HG02870 (cell line): ENCODE results near the gene IL36RN.

Source experiments
- ATAC-seq: cut with Tn5 transposase; IDR thresholded peaks from one replicate; pipeline ENCODE4 v1.9.1; 2021; ENCODE audit warnings: mild to moderate bottlenecking, moderate library complexity; ENCODE audit not compliant: unreplicated experiment

The IL36RN gene

DNA sequence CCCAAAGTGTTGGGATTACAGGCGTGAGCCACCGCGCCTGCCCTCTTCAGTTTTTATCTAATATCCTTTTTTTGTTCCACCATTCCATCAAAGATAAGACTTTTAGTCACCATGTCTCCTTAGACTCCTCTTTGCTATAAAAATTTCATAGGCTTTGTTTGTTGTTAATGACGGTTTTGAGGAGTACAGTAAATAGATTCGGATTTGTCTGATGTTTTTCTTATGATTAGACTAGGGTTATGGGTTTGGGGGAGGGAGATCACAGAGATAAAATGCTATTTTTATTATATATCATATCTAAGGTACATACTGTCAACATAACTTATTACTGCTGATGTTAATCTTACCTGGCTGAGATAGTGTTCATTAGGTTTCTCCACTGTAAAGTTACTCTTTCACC is 12.5 kb upstream of the IL36RN start:
- ATAC-seq: no peak

DNA sequence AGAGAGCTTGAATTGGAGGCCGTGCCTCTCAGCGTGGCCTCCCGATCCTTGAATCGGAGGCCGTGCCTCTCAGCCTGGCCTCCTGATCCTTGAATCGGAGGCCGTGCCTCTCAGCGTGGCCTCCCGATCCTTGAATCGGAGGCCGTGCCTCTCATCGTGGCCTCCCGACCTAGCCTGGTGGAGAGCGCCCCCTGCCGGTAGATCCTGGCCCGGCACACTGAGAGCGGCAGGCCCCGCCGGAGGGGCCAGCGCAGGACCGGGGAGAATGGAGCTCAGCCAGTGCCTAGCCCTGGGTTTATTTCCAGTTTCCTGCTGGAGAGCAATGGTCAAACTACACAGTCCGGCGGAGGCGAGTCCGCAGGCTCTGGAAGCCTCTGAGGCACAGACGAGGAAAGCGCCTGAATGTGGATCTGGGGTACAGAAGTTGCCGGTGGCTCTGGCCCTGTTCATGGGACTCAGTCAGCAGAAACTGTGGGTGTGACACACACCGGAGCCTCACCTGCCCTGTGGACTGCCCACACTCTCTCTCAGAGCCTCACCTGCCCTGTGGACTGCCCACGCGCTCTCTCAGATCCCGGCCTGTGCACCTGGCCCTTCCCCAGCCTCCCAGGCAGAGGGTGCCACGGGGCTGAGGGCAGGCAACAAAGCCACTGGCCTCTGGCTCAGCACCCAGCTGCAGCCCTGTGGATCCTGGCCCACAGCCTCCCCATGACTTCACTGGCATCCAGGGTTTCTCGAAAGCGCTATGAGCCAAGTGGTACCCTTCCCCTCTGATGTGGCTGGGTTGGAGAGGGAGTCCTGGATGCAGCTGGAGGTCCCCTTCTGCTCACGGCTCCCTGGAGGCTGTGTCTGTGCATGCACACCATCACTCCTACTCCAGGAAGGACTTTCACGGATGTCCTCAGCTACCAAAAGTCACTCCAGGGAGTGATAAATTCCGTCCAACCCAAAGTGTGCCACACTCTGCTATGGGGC is 7.8 kb upstream of the IL36RN start:
- ATAC-seq: no peak

DNA sequence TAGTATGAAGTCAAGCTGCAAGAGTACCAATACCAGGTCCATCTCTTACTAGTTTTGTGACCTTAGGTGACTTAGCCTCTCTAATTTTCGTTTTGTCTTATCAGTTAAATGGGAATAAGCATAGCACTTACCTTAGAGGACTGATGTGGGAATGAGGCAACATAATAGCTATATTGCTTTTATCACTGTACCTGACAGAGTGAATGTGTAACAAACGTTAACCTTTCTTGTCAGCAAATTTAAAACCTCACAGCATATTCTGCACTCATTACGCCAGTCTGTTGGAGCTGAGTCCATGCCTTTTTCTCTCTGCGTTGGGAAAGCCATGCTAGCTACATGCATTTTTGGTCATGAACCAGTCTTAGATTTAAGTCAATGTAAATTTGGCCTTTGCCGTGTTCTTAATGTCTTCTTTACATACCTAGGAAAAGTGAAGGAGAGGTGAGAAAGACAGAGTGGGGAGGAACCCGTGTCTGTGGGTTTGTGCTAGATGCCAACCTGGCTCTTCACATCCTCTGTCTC is 6.5 kb upstream of the IL36RN start, which contains the start of gene IL36B:
Gene IL36B (minus strand): TSS at position 472 of the 522 bp plus-strand sequence.
- ATAC-seq: no peak

DNA sequence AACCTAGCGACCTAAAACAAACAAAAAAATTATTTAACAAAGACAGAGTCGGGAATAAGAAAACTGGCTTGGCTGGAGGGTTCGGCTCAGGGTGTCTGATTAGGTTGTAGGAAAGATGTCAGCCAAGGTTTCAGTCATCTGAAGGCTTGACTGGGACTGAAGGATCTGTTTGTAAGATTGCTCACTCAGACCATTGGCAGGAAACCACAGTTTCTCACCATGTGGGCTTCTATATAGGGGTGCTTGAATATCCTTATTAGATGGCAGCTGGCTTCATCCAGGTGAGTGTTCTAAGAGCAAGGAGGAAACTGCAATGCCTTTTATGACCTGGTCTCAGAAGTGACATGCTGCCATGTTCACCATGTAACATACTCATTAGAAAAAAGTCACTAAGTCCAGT is 5.3 kb upstream of the IL36RN start:
- no peak for ATAC-seq

DNA sequence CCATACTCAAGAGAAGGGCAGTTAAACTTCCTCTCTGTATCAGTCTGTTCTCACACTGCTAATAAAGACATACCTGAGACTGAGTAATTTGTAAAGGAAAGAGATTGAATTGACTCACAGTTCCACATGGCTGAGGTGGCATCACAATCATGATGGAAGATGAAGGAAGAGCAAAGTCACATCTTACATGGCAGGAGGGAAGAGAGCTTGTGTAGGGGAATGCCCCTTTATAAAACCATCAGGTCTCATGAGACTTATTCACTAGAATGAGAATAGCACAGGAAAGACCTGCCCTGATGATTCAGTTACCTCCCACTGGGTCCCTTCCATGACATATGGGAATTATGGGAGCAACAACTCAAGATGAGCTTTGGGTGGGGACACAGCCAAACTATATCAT is 4.9 kb upstream of the IL36RN start:
- ATAC-seq: no peak

DNA sequence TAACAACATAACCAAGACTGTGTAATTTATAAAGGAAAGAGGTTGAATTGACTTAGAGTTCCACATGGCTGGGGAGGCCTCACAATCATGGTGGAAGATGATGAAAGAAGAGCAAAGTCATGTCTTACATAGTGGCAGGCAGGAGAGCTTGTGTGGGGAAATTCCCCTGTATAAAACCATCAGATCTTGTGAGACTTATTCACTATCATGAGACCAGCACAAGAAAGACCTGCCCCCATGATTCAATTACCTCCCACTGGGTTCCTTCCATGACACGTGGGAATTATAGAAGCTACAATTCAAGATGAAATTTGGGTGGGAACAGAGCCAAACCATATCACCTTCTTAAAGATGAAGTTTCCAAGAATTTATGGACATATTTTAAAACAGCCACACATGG is 2.5 kb upstream of the IL36RN start:
- ATAC-seq: no peak

DNA sequence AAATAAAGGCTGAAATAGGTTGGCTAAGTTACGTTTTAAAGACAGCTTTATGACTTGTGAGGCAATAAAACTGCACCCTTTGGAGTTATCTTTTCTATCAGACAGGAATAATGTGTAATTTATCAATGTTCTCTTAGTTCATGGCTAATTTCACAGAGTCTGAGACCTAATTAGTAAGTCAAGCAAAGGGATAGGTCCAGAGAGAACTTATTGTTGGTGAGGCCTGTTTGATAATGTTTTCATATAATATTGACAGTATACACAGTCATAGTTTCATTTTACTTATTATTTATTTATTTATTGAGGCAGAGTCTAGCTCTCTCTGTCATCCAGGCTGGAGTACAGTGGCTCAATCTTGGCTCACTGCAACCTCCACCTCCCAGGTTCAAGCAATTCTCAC is 1.9 kb upstream of the IL36RN start:
- no peak for ATAC-seq

DNA sequence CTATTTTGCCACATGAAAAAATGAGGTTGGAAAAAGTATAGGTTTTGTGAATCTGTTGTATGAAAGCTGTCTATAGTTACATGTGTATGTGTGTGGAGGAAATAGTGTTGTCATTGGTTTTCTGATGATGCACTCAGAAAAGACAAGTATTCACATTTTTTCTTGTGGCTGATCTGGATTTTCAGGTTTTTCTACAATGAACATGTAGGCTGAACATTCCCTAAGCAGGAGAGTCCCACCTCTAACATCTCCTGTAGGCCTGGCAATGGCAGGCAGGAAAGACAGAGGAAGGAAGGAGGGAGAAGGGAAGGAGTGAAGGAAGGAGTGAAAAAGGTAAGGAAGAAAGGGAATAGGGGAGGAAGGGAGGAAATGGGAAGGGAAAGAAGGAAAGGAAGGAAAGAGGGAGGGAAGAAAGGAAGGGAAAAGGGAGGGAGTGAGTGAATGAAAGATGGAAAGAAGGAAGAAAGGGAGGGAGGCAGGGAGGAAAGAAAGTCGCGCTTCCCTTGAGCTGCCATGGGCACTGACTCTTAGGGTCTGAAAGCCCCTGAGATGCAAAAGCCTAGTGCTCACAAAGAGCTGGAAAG is 495 bp upstream of the IL36RN start:
- no peak for ATAC-seq

DNA sequence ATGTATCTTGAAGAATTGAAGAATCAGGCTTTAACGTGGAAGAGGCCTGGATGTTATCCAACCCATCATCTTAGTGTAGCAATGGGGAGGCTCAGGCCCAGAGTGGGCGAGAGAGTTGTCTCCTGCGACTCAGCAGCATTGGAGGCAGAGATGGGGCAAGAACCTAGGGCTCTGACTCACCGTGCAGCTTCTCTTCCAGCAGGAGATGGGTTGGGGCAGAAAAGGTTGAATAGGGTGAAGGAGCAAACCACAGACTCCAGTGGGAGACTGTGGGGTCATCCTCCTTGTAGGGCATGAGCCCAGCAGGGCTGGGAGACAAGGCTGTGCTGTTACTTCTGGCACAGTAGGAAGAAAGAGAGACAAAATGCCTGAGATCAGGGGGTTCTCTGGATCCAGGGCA is 1.4 kb downstream of the IL36RN start:
- no peak for ATAC-seq

DNA sequence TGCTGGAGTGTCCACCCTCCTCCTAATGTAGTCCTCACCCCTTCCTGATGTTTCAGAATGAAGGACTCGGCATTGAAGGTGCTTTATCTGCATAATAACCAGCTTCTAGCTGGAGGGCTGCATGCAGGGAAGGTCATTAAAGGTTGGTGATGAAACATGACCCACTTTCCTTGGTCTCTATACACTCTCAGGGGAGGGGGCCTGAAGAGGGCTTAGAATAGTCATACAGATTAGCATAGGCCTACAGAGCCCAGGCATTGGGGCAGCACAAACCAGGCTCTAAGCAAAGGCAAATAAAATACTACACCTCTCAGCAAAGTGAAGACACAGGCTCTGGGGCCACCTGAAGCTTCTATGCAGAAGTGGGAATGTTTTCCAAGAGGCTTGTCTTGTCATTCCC is 1.8 kb downstream of the IL36RN start:
- no peak for ATAC-seq

DNA sequence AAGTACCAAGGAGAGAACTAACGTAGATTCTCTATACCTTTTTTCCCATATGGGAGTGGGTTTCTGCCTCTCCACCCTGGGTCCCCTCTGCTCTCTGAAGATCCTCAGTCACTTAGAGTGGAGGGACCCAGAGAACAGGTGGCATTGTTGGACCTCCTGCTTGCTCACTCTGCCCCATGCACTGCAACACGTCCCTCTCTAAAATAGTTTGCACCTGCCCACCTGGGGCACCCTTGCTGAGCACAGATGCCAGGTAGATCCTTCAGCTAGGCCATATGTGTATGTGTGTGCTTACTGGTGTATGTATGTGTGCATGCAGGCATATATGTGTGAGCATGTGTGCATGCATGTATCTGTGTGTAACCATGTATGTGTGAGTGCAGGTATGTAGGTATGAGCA is 2.2 kb downstream of the IL36RN start:
- no peak for ATAC-seq

DNA sequence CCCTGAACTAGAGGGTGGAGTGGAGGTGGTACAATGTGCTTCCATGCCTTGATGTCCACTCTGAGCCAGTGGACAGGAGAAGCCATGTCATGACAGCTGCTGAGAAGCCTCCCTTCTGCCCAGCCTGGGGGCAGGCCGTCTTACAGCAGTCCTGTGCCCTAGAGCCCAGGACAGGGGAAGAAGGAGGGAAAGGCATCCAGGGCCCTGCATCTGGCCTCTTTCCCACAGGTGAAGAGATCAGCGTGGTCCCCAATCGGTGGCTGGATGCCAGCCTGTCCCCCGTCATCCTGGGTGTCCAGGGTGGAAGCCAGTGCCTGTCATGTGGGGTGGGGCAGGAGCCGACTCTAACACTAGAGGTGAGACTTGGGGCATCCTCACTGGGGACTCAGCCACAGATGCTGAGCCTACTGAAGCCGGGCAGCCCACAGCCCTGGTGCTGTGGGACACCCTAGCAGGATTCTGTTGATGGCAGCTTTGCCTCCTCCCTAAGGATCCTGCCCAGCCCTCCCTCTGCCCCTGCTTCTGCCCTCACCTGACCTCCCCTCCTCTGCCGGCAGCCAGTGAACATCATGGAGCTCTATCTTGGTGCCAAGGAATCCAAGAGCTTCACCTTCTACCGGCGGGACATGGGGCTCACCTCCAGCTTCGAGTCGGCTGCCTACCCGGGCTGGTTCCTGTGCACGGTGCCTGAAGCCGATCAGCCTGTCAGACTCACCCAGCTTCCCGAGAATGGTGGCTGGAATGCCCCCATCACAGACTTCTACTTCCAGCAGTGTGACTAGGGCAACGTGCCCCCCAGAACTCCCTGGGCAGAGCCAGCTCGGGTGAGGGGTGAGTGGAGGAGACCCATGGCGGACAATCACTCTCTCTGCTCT is 3.1 kb downstream of the IL36RN start:
- ATAC-seq: no peak

DNA sequence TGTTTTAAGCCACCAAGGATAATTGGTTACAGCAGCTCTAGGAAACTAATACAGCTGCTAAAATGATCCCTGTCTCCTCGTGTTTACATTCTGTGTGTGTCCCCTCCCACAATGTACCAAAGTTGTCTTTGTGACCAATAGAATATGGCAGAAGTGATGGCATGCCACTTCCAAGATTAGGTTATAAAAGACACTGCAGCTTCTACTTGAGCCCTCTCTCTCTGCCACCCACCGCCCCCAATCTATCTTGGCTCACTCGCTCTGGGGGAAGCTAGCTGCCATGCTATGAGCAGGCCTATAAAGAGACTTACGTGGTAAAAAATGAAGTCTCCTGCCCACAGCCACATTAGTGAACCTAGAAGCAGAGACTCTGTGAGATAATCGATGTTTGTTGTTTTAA is 5.3 kb downstream of the IL36RN start:
- ATAC-seq: no peak

DNA sequence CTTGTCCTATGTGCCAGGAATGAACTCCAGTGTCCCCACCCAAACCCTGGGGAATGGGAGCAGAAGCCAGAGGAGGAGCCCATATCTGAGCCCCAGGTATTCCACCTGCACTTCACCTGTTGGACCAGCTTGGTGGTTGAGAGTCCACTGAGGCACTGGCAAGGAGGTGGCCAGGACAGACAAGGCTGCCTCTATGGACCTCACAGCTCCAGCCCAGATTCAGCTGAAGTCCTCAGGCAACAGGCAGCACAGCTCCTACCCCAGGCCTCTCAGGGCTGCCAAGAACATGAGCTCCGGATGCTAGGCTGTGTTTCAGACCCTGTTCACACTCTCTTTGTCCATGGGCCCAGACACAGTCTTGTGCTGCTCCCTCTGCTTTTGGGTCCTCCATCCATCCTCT is 5.9 kb downstream of the IL36RN start:
- no peak for ATAC-seq

DNA sequence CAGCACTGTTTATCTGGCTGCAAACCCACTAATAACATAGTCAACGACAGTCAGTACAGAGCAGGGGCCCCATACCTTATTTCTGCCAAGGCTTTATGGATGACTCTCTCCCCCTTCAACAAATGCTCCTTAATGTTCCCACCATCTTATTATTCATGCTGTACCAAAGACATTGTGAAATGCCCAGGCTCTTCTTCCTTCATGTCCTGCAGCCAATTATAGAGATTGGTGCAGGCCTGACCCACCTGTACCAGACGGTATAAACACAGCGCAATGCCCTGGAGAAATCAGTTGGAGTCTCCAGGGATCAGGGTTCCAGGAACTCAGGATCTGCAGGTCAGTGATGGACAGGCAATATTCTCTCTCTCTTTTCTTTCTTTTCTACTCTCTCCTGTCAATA is 8.7 kb downstream of the IL36RN start, which contains the start of gene IL1F10:
Gene IL1F10 (plus strand): TSS at position 290 of the 400 bp plus-strand sequence. CDS start 4,769 bp downstream, outside the sequence.
- no peak for ATAC-seq

DNA sequence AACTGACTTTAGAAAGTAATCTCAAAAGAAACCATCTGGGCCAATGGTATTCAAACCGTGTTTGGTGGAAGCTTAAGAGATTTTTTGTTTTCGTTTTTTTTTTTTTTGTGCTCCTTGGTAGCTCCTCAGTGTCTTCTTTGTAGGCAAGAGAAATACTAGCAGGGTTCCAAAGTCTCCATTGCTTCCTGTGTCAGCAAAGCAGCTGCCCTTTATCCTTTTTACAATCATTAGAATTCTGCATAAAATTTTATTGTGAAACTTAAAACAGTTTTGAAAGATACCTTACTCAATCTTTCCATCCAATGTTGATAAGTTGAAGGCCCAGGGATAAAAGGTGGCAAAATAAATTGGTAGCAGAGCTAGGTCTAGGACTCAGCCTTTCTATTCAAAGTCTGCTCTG is 9.3 kb downstream of the IL36RN start:
- no peak for ATAC-seq

DNA sequence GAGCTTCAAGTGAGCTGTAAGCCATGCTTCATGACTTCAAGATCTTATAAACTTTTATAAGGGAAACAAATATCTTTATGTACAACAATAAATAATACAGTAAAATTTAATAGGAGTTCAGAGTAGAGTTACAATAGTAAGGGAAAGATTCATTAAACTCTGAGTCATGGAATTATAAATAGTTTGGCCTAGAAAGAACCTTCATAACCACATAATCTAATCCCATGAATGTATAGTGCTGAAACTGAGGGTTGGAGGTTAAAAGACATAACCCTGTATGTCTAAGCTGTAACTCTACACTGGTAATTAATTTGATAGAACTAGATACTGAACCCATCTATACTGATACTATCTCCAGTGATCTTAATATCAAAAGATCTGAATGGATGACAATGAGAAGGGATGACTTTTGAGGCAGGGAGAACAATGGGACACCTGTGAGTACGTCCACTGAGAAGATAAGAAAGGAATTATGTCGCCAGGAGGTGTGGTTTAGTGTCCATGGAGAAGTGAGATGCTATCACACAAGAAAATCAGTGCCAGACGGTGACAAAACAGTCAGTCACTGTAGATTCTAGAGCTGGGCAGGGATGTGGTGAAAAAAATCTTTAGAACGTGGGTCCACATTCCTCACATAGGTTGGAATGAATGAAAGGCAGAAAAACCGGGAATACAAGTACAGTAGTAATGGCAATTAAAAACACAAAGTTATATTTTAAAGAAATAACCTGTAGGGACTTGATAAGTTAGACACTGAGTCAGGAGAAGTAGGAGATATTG is 9.9 kb downstream of the IL36RN start:
- ATAC-seq: no peak

DNA sequence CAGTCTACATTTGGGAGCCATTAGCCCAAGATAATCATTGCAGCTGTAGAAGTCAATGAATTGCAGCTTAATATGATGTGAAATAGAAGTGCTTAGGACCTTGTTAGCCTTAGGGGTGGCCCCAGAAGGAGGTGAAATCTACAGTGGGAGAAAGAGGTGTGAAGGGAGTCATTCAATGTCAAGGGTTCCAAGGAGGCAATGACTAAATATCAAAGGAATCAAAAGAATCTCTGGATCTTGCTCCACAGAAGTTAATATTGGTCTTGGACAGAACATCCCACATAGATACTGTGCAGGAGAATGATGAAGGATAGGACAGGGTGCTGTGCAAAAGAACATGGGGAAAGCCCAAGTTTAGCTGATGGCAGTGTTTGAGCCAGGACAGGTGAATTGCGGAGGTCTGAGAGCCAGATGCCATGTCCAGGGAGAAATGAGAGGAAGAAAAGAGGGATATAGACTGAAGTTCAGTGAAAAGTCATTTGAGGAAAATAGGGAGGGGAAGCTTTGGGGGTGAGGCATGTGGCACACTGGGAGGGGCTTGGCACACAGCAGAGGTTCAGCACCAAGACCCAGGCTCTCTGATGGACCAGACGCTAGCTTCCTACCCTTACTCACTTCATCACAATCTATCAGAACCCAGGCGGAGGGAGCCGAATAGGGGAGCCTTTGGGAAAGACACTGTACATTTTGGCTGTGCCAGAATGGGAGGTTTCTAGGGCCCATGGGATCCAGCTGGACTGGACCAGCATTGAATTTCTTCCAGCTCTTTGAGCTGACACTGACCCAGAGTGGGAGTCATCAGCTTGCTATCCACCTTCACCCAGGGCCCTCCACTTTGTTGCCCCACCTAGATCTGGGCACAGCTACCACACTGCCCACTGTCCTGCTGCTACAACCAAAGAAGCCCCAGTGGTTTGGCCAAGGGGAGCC is 10.9 kb downstream of the IL36RN start:
- ATAC-seq: no peak

DNA sequence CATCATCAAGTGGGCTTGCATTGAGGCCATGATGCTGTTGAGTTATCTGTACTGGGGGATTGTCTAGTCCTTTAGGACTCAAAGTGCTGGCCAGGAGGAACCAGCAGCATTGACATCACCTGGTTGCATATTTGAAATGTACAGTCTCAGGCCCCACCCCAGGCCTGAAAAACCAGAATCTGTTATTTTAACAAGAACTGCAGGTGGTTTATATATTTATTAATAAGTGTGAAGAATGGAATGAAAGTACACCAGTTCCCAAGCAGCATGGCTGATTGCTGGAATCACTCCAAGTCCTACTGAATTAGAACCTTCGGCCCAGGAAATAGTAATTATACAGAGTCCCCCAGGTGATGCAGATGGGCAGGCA is 11.6 kb downstream of the IL36RN start:
- no peak for ATAC-seq
